Nephron progenitor cell (in vitro differentiated cells): ENCODE measurements around the gene FRS3.

Experiments
- DNase-seq: peaks from one replicate; pipeline ENCODE4 v3.0.0; 2021
- H3K27ac Mint-ChIP-seq: 2 replicates; pipeline ENCODE4 v1.8.0; 2021; ENCODE audit warnings: mild to moderate bottlenecking, moderate library complexity, mixed read lengths
- H3K27me3 Mint-ChIP-seq: 2 replicates; pipeline ENCODE4 v1.8.0; 2021; ENCODE audit warnings: mild to moderate bottlenecking, low read depth, mixed read lengths; ENCODE audit not compliant: poor library complexity
- H3K36me3 Mint-ChIP-seq: 2 replicates; pipeline ENCODE4 v1.8.0; 2021; ENCODE audit warnings: low read depth, mixed read lengths
- H3K4me1 Mint-ChIP-seq: 2 replicates; pipeline ENCODE4 v1.8.0; 2021; ENCODE audit warnings: mixed read lengths
- H3K4me3 Mint-ChIP-seq: 2 replicates; pipeline ENCODE4 v1.8.0; 2021; ENCODE audit warnings: mild to moderate bottlenecking, moderate library complexity, mixed read lengths
- H3K9me3 Mint-ChIP-seq: 2 replicates; pipeline ENCODE4 v1.8.0; 2021; ENCODE audit warnings: mild to moderate bottlenecking, moderate library complexity, mixed read lengths
- CTCF ChIP-seq: fragments of 200-600 bp; sonication (generic); IDR thresholded peaks from 2 replicates; pipeline ENCODE4 v1.5.0; 2021; ENCODE audit warnings: antibody characterized with exemption

FRS3 gene

GRCh38 chr6:41811095-41811494, 31.4 kb upstream of the FRS3 start:
- H3K4me3 Mint-ChIP-seq = no peak overlapping the region
- DNase-seq = no peak
- no peaks in the 10 kb centered on the region for H3K9me3 Mint-ChIP-seq
- no peak for TF ChIP-seq CTCF
- H3K27me3 Mint-ChIP-seq = no peaks in the 10 kb centered on the region
- no peak overlapping the region for H3K27ac Mint-ChIP-seq
- H3K36me3 Mint-ChIP-seq = peaks cover 3% of the 10 kb centered on the region
- no peaks in the 10 kb centered on the region for H3K4me1 Mint-ChIP-seq

DNA sequence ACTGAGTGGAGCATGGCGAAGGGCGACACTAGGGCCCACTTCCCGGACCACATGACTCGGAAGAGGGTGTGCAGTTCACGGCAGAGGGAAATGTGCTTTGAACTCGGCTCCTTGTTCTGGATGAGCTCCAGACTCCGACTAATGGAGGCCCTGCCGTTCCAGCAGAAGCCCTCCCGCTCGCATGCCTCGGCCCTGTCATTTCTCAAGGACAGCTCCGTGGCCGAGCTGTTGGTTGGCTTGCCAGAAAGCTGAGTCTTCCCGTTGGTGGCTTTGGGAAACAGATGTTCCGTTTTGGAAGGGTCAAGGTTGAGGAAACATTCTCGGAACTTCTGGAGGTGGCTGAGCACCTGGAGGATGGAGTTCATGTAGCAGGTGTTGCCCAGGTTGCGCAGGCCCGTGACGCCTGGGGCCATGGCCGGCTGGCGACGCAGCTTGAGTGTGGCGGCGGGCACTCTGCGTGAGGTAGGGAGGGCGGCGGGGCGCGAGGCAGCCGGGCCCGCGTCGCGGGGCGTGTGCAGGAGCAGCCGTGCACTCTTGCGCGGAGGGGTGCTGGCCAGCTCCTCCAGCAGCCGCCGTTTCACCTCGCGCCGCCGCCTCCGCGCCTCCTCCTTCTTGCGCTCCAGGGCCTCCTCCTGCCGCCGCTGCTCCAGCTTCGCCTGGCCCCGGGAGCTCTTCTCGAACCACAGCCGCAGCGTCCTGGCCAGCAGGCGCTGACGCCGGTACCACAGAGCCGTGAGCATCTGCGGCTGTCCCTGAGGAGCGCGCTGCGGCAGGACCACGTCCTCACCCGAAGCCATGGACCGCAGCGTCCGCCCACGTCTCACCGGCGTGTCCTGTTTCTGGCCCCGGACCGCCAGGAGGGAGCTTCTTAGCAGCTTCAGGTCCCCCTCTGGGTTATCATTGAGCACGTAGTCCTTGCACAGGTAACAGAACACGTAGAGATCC, 26.4 kb upstream of the FRS3 start:
- Mint-ChIP-seq H3K4me3 (no peak overlapping the region), H3K4me1 (no peaks in the 10 kb centered on the region), H3K36me3 (peaks cover 9% of the 10 kb centered on the region), H3K27ac (peak overlapping the region; percentile 68), H3K27me3 (no peaks in the 10 kb centered on the region), H3K9me3 (no peaks in the 10 kb centered on the region)
- no peak for DNase-seq
- no peak for TF ChIP-seq CTCF

DNA sequence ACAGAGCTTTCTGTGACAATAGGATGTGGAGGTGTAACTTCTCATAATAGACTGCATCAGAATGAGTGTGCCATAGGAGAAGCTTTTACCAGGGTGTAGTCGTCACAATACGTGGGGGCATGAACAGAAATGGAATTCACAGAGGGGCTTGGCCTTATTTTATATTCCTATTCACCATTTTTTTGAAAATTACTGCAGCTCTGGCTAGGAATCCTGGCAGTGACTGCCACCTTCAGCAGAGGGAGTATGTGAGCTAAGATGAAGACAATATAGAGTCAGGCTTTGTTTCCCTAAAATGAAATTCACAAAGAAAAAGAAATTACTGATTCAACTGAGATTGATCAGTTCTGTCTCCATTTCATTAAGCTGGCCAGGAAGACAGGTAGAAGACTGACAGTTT, 21.7 kb upstream of the FRS3 start:
- H3K4me3 Mint-ChIP-seq = no peak overlapping the region
- H3K36me3 Mint-ChIP-seq = peaks cover 31% of the 10 kb centered on the region
- H3K27me3 Mint-ChIP-seq = no peaks in the 10 kb centered on the region
- TF ChIP-seq CTCF = no peak
- DNase-seq = no peak
- no peaks in the 10 kb centered on the region for H3K9me3 Mint-ChIP-seq
- H3K27ac Mint-ChIP-seq = no peak overlapping the region
- peaks cover 11% of the 10 kb centered on the region for H3K4me1 Mint-ChIP-seq

- Mint-ChIP-seq H3K4me1 (peaks cover 11% of the 10 kb centered on the region), H3K4me3 (no peak overlapping the region), H3K27ac (peak overlapping the region; percentile 94), H3K36me3 (peaks cover 28% of the 10 kb centered on the region), H3K9me3 (no peaks in the 10 kb centered on the region), H3K27me3 (no peaks in the 10 kb centered on the region)
- DNase-seq = no peak
- TF ChIP-seq CTCF = no peak
These were observed 19.8 kb upstream of the FRS3 start for GRCh38 chr6:41799559-41799911.

- TF ChIP-seq CTCF = no peak
- Mint-ChIP-seq H3K4me1 (peaks cover 11% of the 10 kb centered on the region), H3K27ac (peak overlapping the region; percentile 94), H3K4me3 (no peak overlapping the region), H3K27me3 (no peaks in the 10 kb centered on the region), H3K36me3 (peaks cover 28% of the 10 kb centered on the region), H3K9me3 (no peaks in the 10 kb centered on the region)
- no peak for DNase-seq
These were observed 19.3 kb upstream of the FRS3 start for GRCh38 chr6:41798901-41799558.
